Measurements from ENCODE around the gene STXBP5L.
A peak's percentile ranks its signal among the peaks of the same experiment; 100 is the strongest.
"Not testable (repeated sequence)": the region's sequence is repeated elsewhere in the genome, so short reads cannot be mapped to it uniquely, and the experiment has no call there.

Gene STXBP5L

GRCh38 chr3:121232309-121233225 lies 324.6 kb downstream of the STXBP5L start:
- DNase-seq = no peak

- no peak for DNase-seq
Observed at GRCh38 chr3:121243208-121243607, 335.2 kb downstream of the STXBP5L start.

DNA sequence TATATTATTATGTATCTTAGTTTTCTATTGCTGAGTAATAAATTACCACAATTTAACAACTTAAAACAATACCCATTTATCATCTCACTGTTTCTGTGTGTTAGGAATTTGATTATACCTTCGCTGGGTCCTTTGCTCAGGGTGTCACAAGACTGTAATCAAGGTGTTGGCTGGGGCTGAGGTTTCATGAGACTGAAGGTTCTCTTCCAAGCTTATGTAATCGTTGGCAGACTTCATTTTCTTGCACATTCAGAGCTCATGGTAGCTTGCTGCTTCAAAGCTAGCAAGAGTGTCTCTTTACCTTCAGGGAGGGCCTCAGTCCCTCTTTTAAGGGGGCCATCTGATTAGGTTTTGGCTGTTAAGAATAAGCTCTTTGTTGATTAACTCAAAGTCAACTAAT lies 344.7 kb downstream of the STXBP5L start:
- DNase-seq = no peak

- DNase-seq = no peak
Observed at GRCh38 chr3:121269389-121269788, 361.4 kb downstream of the STXBP5L start.

- DNase-seq = no peak
Observed at GRCh38 chr3:121274411-121274810, 366.4 kb downstream of the STXBP5L start.

DNA sequence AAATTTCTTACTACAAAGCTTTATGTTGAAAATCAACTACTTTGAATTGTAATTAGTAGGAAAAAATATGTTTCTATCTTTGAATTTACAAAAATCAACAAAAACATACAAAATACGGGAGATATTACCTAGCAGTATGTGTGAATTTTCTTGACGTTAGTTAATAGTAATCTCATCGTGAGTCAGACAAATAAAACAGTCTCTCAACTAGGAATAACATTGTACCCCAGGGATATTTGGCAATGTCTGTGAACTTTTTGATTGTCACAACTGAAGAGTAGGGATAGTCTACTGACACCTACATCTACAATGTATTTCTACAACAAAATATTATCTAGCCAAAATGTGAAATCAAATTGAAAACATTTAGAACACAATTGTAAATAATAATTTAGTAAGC lies 387.4 kb downstream of the STXBP5L start:
- DNase-seq = no peak

GRCh38 chr3:121295979-121296378 lies 388.0 kb downstream of the STXBP5L start:
- peak; percentile 22 for DNase-seq

DNA sequence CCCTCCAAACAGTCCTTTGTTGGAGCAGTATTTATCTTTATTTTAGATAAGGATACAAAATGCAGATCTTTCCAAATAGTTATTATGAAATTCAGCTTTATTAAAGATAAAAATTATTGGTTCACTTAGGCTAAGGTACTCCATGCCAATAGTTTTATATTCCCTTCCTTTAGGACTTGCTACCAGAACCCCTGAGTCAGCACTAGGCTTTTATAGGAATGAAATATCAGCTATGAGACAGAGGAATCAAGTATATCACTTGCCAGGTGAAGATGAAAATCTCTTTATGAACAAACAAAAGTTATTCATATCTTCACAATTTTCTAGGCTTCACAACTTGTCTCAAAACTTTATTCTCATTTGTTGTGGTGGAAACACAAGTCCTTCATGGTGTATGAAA lies 416.3 kb downstream of the STXBP5L start:
- no peak for DNase-seq

DNA sequence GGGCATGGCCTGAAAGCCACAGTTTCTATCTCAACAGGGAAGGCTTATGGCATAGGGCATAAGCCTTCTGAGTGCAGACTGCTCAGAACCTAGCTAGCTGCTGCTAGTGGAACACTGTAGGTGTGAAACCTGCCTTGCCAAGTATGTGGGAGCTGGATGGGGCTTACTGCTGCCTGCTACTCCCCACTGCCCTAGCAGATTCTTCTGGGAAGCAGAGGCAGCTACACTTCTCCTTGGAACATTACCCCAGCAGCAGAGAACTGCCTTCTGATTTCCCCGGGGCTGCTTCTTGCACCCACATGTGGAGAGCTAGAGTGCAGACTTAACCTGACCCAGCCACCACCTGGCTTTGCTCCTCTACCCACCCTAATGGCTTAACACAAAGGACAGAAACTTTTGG lies 422.1 kb downstream of the STXBP5L start:
- DNase-seq = no peak

GRCh38 chr3:121330634-121331033 lies 422.6 kb downstream of the STXBP5L start:
- DNase-seq = peak; percentile 0

DNA sequence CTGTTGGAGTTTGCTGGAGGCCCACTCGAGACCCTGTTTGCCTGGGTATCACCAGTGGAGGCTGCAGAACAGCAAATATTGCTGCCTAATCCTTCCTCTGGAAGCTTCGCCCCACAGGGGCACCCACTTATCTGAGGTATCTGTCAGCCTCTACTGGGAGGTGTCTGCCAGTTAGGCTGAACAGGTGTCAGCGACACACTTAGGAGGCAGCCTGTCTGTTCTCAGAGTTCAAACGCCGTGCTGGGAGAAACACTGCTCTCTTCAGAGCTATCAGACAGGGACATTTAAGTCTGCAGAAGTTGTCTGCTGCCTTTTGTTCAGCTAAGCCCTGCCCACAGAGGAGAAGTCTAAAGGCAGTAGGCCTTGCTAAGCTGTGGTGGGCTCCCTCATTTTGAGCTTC lies 448.0 kb downstream of the STXBP5L start:
- DNase-seq = not testable (repeated sequence)

DNA sequence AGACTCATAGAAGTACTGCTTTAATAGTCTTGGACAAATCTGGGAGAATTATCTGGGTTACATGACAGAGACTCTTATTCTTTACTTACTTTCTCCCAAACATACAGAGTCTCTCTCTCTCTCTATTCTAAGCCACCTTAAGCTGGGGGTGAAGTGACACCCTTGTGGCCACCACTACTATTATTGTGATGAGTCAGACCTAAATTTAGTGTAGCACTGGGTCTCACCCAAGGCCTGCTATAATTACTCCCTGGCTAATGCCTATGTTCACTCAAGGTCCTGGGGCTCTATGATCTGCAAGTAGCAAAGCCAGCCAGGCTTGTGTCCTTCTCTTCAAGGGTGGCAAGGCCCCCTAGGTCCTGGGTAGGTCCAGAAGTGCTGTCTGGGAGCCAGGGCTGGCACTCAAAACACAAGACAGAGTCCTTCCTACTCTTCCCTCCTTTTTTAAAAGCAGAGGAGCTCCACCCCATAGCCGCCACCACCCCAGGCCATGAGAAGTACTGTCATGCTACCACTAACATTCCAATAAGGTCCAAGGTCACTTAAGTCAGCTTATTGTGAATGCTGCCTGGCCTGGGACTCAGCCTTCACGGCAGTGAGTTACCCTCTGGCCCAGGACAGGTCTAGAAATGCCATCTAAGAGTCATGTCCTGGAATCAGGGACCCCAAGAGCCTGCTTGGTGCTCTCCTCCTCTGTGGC lies 454.2 kb downstream of the STXBP5L start:
- DNase-seq = peak; percentile 4

DNA sequence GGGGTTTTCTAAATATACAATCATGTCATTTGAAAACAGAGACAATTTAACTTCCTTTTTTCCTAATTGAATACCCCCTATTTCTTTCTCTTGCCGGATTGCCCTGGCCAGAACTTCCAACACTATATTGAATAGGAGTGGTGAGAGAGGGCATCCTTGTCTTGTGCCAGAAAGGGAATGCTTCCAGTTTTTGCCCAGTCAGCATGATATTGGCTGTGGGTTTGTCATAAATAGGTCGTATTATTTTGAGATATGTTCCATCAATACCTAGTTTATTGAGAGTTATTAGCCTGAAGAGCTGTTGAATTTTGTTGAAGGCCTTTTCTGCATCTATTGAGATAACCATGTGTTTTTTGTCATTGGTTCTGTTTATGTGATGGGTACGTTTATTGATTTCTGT lies 480.3 kb downstream of the STXBP5L start:
- DNase-seq = not testable (repeated sequence)

GRCh38 chr3:121395967-121396366 lies 488.0 kb downstream of the STXBP5L start:
- not testable (repeated sequence) for DNase-seq

DNA sequence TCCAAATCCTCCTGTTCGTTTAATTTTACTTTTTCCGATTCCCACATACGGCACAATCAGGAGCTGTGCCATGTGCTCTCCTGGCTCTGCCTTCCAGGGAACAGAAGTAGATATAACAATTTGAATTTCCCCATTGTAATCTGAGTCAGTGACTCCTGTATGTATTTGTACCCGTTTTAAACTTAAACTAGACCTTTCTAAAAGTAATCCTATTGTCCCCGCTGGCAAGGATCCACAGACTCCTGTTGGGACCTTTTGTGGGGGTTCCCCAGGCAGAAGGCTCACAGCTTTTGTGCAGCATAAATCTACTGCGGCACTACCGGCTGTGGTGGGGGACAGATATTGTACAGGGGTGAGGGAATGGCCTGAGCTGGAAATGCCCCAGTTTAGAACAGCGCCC lies 490.0 kb downstream of the STXBP5L start:
- DNase-seq = not testable (repeated sequence)

- DNase-seq = no peak
Observed at GRCh38 chr3:121399820-121400219, 491.8 kb downstream of the STXBP5L start.

DNA sequence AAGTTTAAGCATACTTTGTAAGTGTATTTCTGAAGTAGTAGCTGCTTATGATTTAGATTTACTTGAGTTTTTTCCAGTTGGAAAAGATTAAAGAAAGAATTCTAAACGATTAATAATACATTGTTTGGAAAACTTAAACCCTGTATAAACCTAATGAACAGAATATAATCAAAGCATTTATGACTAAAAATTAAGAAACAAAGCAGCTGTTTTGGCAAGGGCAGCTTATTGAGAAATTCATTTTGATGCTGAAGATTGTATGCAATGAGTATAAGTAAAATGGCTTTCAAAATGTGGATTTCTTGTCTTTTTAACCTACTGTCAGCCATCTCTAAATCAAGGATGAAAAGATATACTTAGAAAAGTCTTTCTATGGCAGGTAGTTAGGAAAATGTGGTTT lies 497.6 kb downstream of the STXBP5L start:
- no peak for DNase-seq

- DNase-seq = peak; percentile 34
Observed at GRCh38 chr3:121411523-121411922, 503.5 kb downstream of the STXBP5L start.

- DNase-seq = no peak
Observed at GRCh38 chr3:121414924-121415323, 506.9 kb downstream of the STXBP5L start.

- DNase-seq = no peak
Observed at GRCh38 chr3:121418182-121418581, 510.2 kb downstream of the STXBP5L start.

- DNase-seq = no peak
Observed at GRCh38 chr3:121424549-121424948, 516.5 kb downstream of the STXBP5L start.

DNA sequence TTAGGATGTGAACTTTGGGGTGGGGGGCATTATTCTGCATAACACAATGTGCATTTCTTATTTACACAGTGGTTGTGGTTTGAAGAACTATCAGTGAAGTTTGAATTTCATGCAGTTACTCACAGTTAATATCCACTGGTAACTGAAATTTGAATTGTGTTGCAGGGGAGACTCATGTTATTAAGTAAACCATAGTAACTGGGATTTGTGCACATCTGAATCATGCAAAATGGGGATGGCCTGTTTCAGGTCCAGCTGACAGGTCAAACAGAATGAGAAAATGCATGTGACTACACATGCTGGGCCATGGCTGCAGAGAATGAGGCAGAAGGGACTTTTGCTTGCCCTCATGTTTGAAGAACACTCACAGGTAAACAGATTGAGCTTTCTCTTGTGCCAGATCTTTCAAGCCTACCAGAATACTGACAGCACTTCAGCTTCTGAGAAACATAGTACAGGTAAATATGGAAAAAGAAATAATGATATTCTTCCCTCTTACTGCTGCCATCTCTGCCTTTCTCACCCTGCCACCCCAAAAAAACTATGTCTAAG lies 522.7 kb downstream of the STXBP5L start:
- no peak for DNase-seq

- DNase-seq = peak; percentile 51
Observed at GRCh38 chr3:121431726-121432517, 523.9 kb downstream of the STXBP5L start.
